Renal cortical epithelial cell (primary cell): ENCODE results near the gene POLR2M. TPM values are rescaled to one million over a fixed set of nuclear protein-coding genes. Genes with fewer than 3 reads are reported as not detected.

Experiments
- DNase-seq: peaks from one replicate; pipeline ENCODE4 v3.0.0-alpha.2; 2011; ENCODE audit warnings: low read depth
- total RNA-seq: library from RNA; depleted of rRNA; stranded (reverse); fragments of >200 nt; gene quantifications from 2 replicates; pipeline ENCODE4 v1.2.3, GENCODE V29; 2014

The POLR2M gene
- total RNA-seq, 1 donor from 2014 or later = 125 TPM

DNA sequence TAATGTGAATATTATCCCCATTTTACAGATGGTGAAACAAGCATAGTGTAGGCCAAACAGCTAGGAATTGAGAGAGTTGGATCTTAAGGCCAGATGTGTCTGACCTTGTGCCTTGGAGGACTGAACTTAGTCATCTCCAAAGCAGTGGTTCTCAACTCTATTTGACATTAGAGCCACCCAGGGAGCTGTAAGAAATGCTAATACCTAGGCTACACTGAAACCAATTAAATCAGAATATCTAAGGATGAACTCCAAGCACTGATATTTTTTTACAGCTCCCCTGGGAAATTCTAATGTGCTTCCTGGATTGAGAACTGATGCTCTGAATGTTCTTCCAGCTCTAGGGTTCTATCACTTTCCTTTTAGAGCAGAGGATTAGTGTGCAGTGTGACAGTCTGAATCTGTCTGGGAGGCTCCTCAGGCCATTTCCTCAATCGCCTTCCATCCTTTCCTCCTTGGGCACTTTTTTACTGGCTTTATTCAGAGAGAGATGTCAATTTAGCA, 32.3 kb downstream of the POLR2M start:
- no peak for DNase-seq

DNA sequence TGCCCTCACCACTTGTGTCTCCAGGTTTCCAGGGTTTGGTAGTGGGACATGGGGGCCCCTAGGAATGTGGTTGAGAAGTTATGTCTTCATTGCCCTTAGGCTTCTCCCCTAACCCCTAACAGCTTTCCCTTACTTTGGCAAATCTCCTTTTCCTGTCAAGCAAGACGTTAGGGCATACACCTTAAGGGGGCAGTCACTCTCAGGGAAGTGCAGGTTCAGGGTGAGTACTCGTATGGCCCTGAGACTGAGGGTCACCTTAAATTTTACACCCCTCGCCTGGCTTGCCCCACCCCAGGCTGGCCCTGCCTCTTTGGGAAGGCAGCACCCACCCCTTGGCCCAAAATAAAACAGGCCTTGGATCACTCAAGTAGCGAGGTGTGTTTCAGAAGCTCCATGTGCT, 33.5 kb downstream of the POLR2M start:
- DNase-seq = no peak

DNA sequence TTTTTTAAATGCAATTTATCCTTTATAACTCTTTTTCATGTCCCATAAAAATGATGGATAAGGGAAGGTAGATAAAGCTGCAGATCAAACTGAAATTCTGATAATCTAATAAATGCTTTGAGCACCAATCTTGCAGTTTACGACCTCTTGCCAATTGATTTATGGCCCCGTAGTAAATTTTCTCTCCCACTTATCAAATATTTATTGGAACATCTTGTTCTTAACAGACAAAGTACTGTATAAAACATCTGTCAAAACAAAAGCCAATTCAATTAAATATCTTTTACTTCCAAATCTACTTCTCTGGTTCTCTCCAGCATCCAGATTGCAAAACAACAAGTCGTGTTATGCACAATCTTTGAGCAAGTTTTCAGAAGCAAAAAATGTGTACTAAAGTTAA, 34.6 kb downstream of the POLR2M start:
- DNase-seq = no peak

DNA sequence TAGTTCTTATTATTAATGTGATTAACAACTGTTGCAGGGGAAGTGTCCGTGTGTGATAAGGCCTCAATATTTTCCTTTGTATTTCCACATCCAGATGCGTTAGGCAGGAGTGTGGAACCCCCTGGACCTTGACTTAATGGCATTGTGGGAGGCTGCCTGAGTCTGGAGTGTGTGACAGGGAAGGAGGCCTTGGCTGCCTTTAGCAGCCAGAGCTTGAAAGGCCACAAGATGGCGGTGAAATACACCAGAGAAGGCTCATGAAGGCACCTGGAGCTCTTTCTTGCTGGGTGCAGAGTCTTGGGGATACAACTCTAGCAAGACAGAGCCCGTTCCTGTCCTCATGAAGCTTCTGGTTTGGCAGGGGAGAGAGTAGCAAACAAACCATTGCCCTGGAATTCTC, 36.9 kb downstream of the POLR2M start:
- DNase-seq = no peak

DNA sequence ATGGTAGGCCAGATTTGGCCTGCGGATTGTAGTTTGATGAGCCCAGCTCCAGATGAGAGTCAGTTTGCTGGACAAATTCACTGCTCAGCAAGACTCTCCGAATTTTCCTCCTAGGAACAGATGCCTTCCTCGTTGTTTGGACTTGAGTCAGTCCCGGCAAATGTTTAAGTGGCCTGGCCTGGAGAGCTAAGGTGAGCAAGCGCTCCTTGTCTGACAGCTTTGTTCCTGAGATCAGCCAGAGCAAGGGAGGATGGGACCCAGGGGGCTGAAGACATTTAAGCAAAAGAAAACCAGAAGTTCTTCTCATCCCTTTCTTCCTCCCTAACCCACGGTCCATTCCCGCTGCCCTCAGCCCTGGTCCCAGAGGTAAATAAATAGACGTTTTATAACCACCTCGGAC, 40.3 kb downstream of the POLR2M start:
- DNase-seq = no peak

DNA sequence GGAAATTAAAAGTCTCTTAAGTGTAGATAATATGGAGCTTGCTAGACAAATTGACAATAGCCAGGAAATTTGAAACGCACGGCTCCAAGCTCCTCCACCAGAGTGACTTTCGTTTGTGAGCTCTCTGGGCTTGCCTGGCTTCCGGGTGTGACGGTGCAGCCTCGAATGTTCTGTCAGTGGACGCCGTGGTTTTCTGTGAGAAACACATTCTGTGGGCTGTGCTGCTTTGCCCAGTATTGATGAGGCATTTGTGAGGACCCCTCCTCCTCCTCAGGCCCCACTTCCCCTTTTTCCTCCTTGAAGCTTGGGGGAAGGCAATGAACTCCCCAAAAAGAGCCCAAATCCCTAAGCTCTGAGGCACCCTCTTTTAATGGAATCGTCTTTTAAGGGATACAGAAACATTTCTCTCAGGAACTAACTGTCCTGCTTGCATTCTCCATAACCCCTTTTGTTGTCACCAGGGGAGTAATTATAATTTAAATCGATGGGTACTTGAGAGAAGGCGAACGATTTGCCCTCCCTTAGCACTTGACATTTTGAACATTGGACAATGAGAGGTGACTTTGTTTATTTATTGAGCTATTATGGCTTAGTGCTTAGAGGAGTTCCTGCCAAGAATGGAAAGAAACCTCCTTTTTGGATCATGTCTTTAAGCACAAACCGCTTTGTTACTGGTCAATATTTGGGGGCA, 40.8 kb downstream of the POLR2M start:
- DNase-seq = no peak

DNA sequence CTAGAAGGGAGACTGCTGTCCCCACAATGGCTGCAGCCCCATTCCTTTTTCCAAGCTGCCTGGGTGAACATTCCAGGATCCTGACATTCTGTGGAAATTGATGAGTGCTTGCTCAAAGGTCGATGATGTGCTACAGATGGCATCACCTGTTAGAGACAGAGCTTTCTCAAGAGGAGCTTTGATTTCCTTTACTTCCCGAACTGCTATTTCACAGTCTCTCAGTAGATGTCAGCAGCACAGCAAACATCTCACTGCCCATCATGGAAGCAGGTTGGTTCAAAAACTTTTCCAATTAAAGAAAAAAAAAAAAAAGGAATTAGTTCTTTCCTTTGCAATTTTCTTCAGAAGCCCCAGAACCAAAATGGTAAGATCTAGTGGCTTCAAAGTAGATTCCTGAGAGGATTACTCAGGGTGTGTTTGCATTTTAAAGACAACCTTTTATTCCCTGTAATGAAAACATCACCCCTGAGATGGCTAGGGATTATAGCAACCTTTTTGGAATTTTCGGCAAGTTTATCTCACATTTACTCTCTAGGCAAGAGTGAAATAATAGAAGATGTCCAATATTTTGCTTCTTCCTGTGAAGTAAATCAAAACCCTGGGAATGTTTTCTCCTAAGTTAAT, 44.8 kb downstream of the POLR2M start:
- peak; percentile 44 for DNase-seq

DNA sequence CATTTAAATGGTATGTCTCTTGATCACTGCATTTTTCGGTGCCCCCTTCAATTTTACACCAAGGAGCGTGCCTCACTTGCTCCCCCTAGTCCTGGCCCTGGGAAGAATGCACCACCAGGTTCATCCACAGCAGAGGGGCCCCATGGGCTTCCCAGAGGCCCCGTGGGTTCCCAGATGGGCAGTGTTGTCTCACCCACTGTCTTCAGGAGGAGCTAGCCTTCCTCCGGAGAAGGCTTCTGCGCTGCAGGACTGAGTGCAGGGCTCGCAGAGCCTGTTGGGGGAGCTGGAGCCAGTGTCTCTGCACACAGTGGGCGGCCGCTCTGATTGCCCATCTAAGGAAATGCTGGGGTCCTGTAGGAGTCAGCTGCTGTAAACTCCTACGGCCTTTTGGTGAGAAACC, 45.9 kb downstream of the POLR2M start:
- no peak for DNase-seq

DNA sequence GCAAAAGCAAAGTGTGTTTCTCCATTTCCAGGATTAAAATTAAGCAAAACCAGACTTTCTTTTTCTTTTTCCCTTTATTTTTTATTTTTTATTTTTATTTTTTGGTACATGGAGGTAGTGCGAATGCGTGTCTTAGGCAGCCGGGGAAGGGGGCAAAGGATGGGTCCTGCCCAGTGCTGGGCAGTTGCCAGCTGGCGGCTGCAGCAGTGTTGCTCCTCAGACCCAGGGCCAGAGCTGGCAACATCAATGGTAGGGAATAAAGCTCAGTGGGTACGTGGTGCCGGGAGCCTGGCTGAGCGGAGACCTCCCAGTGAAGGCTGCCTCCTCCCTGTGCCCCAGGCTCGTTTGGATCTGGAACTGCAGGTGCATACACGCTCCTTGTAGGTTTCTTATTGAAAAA, 46.3 kb downstream of the POLR2M start:
- no peak for DNase-seq

DNA sequence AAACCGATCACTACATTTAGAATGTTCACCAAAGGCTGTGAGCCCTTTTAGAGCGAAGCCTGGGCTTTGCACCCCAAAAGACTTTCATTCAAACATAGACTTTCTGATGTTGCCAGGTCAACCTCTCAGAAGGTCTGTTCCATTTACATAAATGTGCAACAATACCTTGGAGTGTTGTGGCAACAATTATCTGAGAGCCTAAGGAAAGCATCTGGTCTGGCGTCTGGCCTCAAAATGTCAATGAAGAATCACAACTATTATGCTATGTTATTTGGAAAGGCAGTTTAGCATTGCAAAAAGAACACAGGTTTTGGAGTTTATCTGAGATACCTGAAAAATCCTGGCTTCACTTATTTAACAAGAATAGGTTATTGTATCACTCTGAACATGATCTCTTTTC, 50.0 kb downstream of the POLR2M start:
- no peak for DNase-seq

DNA sequence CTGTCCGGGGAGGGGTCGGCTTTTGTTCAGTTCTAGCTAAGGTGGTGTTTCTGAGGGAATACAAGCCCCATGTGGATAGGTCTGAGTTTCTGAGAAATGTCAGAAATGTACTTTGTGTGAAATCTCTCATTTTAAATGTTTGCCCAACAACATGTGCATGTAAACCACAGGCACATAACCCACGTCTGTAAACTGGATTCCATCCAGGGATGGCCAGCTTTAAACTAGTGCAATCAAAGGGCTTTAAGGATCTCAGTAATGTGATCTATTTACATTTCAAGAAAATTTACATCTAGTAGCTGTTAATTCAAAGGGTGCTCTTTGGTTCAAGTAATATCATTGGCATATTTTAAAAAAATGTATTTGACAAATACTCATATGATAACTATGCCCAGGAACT, 52.0 kb downstream of the POLR2M start:
- no peak for DNase-seq

DNA sequence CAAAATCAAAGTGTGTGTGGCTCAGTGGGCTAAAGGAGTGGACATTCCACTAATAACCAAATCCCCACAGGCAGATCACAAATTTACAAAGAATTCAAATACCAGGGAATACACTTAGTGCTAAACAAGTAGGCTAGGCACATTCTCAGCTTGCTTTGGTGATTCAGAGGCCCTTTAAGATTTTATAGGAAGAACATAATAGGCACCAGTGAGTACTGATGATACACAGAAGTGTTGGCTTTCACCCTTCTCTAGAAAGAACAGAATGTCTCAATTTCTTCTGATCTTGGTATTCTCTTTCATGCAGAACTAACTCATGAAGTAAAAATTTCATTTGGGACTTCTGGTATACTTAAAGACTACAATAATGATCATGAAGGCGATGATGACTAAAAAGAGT, 55.0 kb downstream of the POLR2M start:
- no peak for DNase-seq

DNA sequence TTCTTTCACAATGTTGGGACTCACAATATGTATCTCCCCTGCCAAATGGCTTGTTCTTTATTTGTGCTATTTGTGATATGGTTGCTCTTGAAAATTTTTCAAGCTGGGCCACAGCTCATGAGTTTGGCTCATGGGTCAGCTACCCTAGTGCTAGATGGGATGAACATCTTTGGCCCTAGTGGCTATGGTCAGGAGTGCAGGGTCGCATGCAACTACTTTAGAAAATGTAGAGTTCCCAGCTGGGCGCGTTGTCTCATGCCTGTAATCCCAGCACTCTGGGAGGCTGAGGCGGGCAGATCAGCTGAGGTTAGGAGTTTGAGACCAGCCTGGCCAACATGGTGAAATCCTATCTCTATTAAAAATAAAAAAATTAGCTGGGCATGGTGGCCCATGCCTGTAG, 55.8 kb downstream of the POLR2M start:
- no peak for DNase-seq

DNA sequence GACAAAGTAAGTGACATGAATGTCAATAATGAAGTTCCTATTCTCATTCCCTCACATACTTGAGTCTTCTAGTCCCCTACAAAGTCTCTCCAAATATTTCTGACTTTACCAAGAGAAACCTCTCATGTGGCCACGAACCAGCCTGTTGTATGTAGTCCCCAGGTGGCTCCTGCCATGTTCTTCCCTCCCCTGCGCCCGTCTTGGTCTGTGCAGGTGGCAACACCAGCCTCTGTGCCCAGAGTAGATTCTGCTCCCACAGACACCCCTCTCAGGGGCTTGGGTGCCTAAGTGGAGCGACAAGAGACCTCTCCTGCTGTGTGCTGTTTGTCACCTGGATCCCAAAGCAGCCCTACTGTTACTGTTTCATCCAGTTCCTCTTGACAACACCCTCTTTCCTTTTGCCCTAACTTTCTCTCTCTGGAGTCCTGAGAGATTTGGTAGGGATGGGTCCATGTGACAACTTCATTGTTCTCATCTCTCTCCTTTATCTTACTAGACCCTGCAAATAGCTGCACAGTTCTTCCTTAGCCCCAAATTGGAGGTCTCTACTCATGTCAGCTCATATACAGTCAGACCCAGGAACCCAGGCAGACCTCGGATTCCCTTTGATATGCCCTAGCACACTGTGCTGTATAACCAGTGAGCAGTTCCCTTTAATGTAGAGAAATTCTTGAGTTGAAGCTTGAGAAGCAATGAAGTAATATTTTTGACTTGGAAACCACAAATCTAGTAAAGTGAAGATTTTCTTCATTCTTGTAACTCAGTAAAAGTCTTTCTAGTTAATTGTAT, 56.9 kb downstream of the POLR2M start:
- DNase-seq = no peak

Other genes starting within 250 kb of the POLR2M start
- gene MYZAP, start 114.8 kb upstream of the POLR2M start, total RNA-seq = 0.20 and 1.7 TPM in 2 replicates